GM12801 (cell line): ENCODE results near the gene CADPS.

Experiments
- CTCF ChIP-seq: IDR thresholded peaks from one replicate; pipeline ENCODE4 v1.5.1; 2011; ENCODE audit warnings: control low read depth; ENCODE audit not compliant: insufficient read length; ENCODE audit errors: extremely low read depth

The CADPS gene

GRCh38 chr3:62785384-62785783 is 89.8 kb downstream of the CADPS start:
- TF ChIP-seq CTCF = no peak

- TF ChIP-seq CTCF = no peak
Observed at GRCh38 chr3:62781121-62781520, 94.1 kb downstream of the CADPS start.

GRCh38 chr3:62777674-62778073 is 97.5 kb downstream of the CADPS start:
- no peak for TF ChIP-seq CTCF

- TF ChIP-seq CTCF = no peak
Observed at GRCh38 chr3:62777130-62777529, 98.1 kb downstream of the CADPS start.

- TF ChIP-seq CTCF = no peak
Observed at GRCh38 chr3:62774221-62774620, 101.0 kb downstream of the CADPS start.

GRCh38 chr3:62771331-62772072 is 103.7 kb downstream of the CADPS start:
- no peak for TF ChIP-seq CTCF

GRCh38 chr3:62768896-62769295 is 106.3 kb downstream of the CADPS start:
- TF ChIP-seq CTCF = no peak
